Activated T-cell treated with anti-CD3 and anti-CD28 coated beads, Interleukin-2, amount 50 U/mL, for 48 hours (primary cell): Measurements from ENCODE around the gene GRPEL2.

Experiments used
- DNase-seq, 2 experiments: peaks; one replicate each; pipeline ENCODE4 v3.0.0-alpha.2; 2020

GRPEL2 gene

GRCh38 chr5:149320791-149321330, 24.4 kb upstream of the GRPEL2 start:
- DNase-seq, result no peak

GRCh38 chr5:149322518-149322917, 22.8 kb upstream of the GRPEL2 start:
- no peak for DNase-seq

- DNase-seq, result no peak
Observed at GRCh38 chr5:149323210-149323609, 22.1 kb upstream of the GRPEL2 start.

GRCh38 chr5:149323621-149324205, 21.6 kb upstream of the GRPEL2 start:
- no peak for DNase-seq

- no peak for DNase-seq
Observed at GRCh38 chr5:149324641-149325040, 20.7 kb upstream of the GRPEL2 start.

- no peak for DNase-seq
Observed at GRCh38 chr5:149325166-149325735, 20.0 kb upstream of the GRPEL2 start.

GRCh38 chr5:149325894-149326293, 19.4 kb upstream of the GRPEL2 start:
- DNase-seq, result no peak

- no peak for DNase-seq
Observed at GRCh38 chr5:149326611-149327010, 18.7 kb upstream of the GRPEL2 start.

GRCh38 chr5:149328177-149328576, 17.1 kb upstream of the GRPEL2 start:
- no peak for DNase-seq

GRCh38 chr5:149333711-149334443, 11.4 kb upstream of the GRPEL2 start:
- DNase-seq, result no peak

- no peak for DNase-seq
Observed at GRCh38 chr5:149337736-149338135, 7.6 kb upstream of the GRPEL2 start.

- no peak for DNase-seq
Observed at GRCh38 chr5:149338364-149338763, 6.9 kb upstream of the GRPEL2 start.

- DNase-seq, result no peak
Observed at GRCh38 chr5:149340920-149341319, 4.4 kb upstream of the GRPEL2 start.

- DNase-seq, result no peak
Observed at GRCh38 chr5:149341876-149342275, 3.4 kb upstream of the GRPEL2 start.

- DNase-seq, result no peak
Observed at GRCh38 chr5:149344151-149344550, 1.1 kb upstream of the GRPEL2 start.

GRCh38 chr5:149345892-149346222, 558 bp downstream of the GRPEL2 start:
- DNase-seq, result no peak

GRCh38 chr5:149348518-149348917, 3.2 kb downstream of the GRPEL2 start:
- no peak for DNase-seq

GRCh38 chr5:149349382-149349781, 4.1 kb downstream of the GRPEL2 start:
- no peak for DNase-seq

- no peak for DNase-seq
Observed at GRCh38 chr5:149352169-149352568, 6.9 kb downstream of the GRPEL2 start.

- no peak for DNase-seq
Observed at GRCh38 chr5:149353911-149354310, 8.6 kb downstream of the GRPEL2 start.

GRCh38 chr5:149355688-149356087, 10.4 kb downstream of the GRPEL2 start:
- peak in 1 of 2 experiments; percentile 51 for DNase-seq

- DNase-seq, result peak; percentile 40 to 43
Observed at GRCh38 chr5:149356391-149356790, 11.1 kb downstream of the GRPEL2 start.

- peak; percentile 89 to 93 for DNase-seq
Observed at GRCh38 chr5:149357370-149358293, 12.3 kb downstream of the GRPEL2 start, which contains the start of gene PCYOX1L. Gene PCYOX1L, plus strand, starts transcription at chr5:149358046. Its CDS starts 23 bp downstream, at chr5:149358069.
